GM12878 (cell line): Measurements from ENCODE around the gene MGLL. TPM values are rescaled to one million over a fixed set of nuclear protein-coding genes. Genes with fewer than 3 reads are reported as not detected.
A peak's percentile ranks its signal among the peaks of the same experiment; 100 is the strongest.

ENCODE experiments used
- BHLHE40 ChIP-seq, 2 experiments: fragments of 450-650 bp in 1 of 2; IDR thresholded peaks; 2 replicates each; pipeline ENCODE4 v1.6.1; 2011 to 2017; ENCODE audit warnings: low read depth in 2 of 2, borderline replicate concordance in 1 of 2, improper control_type of control experiment in 1 of 2, low read length in 1 of 2, mild to moderate bottlenecking in 1 of 2
- CBFB ChIP-seq: IDR thresholded peaks from 2 replicates; pipeline ENCODE4 v1.6.1; 2016; ENCODE audit warnings: antibody characterized with exemption, low read depth
- CBX5 ChIP-seq: sonication (generic); IDR thresholded peaks from 2 replicates; pipeline ENCODE4 v1.6.1; 2016; ENCODE audit warnings: low read depth, moderate library complexity, mild to moderate bottlenecking, inconsistent platforms
- CHD1 ChIP-seq: IDR thresholded peaks from 2 replicates; pipeline ENCODE4 v1.6.1; 2012; ENCODE audit warnings: low read depth, low read length, improper control_type of control experiment
- CHD2 ChIP-seq: IDR thresholded peaks from 2 replicates; pipeline ENCODE4 v1.6.1; 2011; ENCODE audit warnings: low read depth, low read length, improper control_type of control experiment, borderline replicate concordance
- CHD4 ChIP-seq: fragments of 200-600 bp; sonication (generic); IDR thresholded peaks from 2 replicates; pipeline ENCODE4 v1.6.1; 2016; ENCODE audit warnings: mild to moderate bottlenecking
- FOXM1 ChIP-seq: IDR thresholded peaks from 2 replicates; pipeline ENCODE4 v1.6.1; 2012; ENCODE audit warnings: low read depth, mild to moderate bottlenecking, inconsistent platforms, low read length, moderate library complexity
- HDAC2 ChIP-seq: fragments of 200-600 bp; sonication (generic); IDR thresholded peaks from 2 replicates; pipeline ENCODE4 v1.6.1; 2017
- NBN ChIP-seq: fragments of 450-650 bp; IDR thresholded peaks from 2 replicates; pipeline ENCODE4 v1.6.1; 2016
- PML ChIP-seq: IDR thresholded peaks from 2 replicates; pipeline ENCODE4 v1.6.1; 2012; ENCODE audit warnings: low read length, inconsistent platforms
- POLR2AphosphoS5 ChIP-seq: IDR thresholded peaks from 2 replicates; pipeline ENCODE4 v1.6.1; 2011; ENCODE audit warnings: mild to moderate bottlenecking, low read length, inconsistent platforms
- RAD51 ChIP-seq: fragments of 450-650 bp; IDR thresholded peaks from 2 replicates; pipeline ENCODE4 v1.6.1; 2016; ENCODE audit warnings: moderate library complexity, mild to moderate bottlenecking, inconsistent platforms
- ZNF384 ChIP-seq: IDR thresholded peaks from 2 replicates; pipeline ENCODE4 v1.6.1; 2012; ENCODE audit warnings: low read depth, mild to moderate bottlenecking, low read length, improper control_type of control experiment, borderline replicate concordance
- ZZZ3 ChIP-seq: IDR thresholded peaks from 2 replicates; pipeline ENCODE4 v1.6.1; 2011; ENCODE audit warnings: low read depth; ENCODE audit not compliant: control insufficient read depth, insufficient read length
- polyA plus RNA-seq, 11 experiments: library from polyadenylated mRNA; depleted of rRNA in 4 of 11; unstranded in 6 of 11; stranded (reverse) in 5 of 11; fragments of >200 nt; fragmentation: Nextera tagmentation in 4 of 11; fragmentation: Illumina TruSeq in 1 of 11; extraction: Ambion mirVana in 4 of 11; extraction: Trizol in 1 of 11; gene quantifications; 1 replicate in 1 of 11; 2 replicates in 10 of 11; pipeline versions ENCODE4 v1.2.1 to v1.2.3, GENCODE V29; 2011 to 2016; ENCODE audit warnings: inconsistent platforms in 2 of 11, missing spikeins in 2 of 11, low read depth in 1 of 11
- total RNA-seq, 4 experiments: library from RNA; depleted of rRNA in 3 of 4; stranded (reverse); fragments of >200 nt in 3 of 4; fragmentation: Illumina TruSeq in 1 of 4; extraction: Trizol in 1 of 4; gene quantifications; 2 replicates each; pipeline versions ENCODE4 v1.2.1 to v1.2.3, GENCODE V29; 2013 to 2021
- TF ChIP-seq, protein P1 (sequence below): fragments of 450-650 bp; IDR thresholded peaks from 2 replicates; pipeline ENCODE4 v1.6.1; 2017; ENCODE audit warnings: mild to moderate bottlenecking, moderate library complexity
- TF ChIP-seq, protein P2 (sequence below): fragments of 450-650 bp; IDR thresholded peaks from 2 replicates; pipeline ENCODE4 v1.6.1; 2014; ENCODE audit warnings: mild to moderate bottlenecking

MGLL gene
- total and polyA plus RNA-seq, 10 of the 15 experiments (the other 5 are each of a cell fraction or from before 2014, with no cell fraction given), result 44.9 to 177 (median 72.9) TPM

DNA sequence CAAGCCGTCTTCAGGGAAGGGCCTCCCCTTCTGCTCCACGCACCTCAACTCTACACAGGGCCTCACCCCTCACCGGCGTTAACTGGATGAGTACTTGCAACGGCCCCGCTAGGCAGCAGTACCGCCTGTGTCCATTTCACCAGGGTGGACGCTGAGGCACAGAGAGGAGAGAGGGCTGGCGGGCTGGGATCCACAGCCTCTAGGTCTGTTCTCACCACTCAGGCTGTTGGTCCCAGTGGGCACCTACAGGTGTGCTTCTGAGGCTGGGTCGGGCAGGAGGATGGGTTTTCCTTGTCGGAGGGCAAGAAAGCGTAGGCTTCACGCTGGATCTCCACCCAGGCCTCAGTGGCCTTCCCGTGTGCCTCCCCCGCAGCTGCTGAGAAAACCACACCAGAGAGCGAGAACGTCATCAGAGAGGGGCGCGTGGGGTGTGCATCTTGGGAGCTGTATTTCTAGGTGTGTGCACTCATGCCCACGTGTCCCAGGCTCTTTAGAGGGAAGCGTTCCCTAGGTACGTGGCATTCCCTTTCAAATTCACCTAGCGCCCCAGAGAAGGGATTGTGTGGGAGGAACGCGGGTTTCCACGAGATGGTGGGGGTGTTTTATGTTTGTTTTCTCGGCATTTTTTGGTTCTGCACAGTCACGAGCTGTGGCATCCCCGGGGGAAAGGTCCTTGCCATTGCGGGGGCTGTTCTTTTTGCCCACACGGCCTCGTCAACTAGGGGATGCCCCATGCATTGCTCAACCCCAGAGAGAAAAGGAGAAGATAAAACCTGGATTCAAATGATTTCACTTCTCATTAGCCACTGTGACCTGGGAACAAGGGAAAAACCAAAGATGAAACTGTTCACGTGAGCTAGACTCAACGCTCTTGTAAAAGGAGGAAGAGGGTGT is 67.7 kb downstream of the MGLL start (continued):
- TF ChIP-seq, protein P1, sequence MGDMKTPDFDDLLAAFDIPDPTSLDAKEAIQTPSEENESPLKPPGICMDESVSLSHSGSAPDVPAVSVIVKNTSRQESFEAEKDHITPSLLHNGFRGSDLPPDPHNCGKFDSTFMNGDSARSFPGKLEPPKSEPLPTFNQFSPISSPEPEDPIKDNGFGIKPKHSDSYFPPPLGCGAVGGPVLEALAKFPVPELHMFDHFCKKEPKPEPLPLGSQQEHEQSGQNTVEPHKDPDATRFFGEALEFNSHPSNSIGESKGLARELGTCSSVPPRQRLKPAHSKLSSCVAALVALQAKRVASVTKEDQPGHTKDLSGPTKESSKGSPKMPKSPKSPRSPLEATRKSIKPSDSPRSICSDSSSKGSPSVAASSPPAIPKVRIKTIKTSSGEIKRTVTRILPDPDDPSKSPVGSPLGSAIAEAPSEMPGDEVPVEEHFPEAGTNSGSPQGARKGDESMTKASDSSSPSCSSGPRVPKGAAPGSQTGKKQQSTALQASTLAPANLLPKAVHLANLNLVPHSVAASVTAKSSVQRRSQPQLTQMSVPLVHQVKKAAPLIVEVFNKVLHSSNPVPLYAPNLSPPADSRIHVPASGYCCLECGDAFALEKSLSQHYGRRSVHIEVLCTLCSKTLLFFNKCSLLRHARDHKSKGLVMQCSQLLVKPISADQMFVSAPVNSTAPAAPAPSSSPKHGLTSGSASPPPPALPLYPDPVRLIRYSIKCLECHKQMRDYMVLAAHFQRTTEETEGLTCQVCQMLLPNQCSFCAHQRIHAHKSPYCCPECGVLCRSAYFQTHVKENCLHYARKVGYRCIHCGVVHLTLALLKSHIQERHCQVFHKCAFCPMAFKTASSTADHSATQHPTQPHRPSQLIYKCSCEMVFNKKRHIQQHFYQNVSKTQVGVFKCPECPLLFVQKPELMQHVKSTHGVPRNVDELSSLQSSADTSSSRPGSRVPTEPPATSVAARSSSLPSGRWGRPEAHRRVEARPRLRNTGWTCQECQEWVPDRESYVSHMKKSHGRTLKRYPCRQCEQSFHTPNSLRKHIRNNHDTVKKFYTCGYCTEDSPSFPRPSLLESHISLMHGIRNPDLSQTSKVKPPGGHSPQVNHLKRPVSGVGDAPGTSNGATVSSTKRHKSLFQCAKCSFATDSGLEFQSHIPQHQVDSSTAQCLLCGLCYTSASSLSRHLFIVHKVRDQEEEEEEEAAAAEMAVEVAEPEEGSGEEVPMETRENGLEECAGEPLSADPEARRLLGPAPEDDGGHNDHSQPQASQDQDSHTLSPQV, result no peak
- TF ChIP-seq, protein P2, sequence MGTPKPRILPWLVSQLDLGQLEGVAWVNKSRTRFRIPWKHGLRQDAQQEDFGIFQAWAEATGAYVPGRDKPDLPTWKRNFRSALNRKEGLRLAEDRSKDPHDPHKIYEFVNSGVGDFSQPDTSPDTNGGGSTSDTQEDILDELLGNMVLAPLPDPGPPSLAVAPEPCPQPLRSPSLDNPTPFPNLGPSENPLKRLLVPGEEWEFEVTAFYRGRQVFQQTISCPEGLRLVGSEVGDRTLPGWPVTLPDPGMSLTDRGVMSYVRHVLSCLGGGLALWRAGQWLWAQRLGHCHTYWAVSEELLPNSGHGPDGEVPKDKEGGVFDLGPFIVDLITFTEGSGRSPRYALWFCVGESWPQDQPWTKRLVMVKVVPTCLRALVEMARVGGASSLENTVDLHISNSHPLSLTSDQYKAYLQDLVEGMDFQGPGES, result no peak
- TF ChIP-seq ZNF384 (no peak), CBX5 (no peak), FOXM1 (no peak), RAD51 (peak; percentile 77), CHD4 (no peak), PML (no peak), HDAC2 (no peak), POLR2AphosphoS5 (peak; percentile 37; the same call in 1 of the 2 replicates), BHLHE40 (IDR thresholded peaks at IDR 0.05; ENCODE audit: borderline replicate concordance in 1 of 2, low read depth in 2 of 2, low read length in 1 of 2) (peak; percentile 96), ZZZ3 (no peak), NBN (peak; percentile 85), CBFB (peak; percentile 23; the same call in 1 of the 2 replicates), CHD1 (no peak), CHD2 (peak; percentile 47; the same call in 1 of the 2 replicates)
